Left renal cortex interstitium (tissue), 4 donors: Measurements from ENCODE around the gene EXD3. TPM values are rescaled to one million over a fixed set of nuclear protein-coding genes. Genes with fewer than 3 reads are reported as not detected.
"Not testable (repeated sequence)": the region's sequence is repeated elsewhere in the genome, so short reads cannot be mapped to it uniquely, and the experiment has no call there.

Experiments
- DNase-seq, 4 donors: peaks; one replicate each; pipeline ENCODE4 v3.0.0-alpha.2; 2013; ENCODE audit warnings: low read depth in 4 of 4, low spot score in 2 of 4, missing footprints in 1 of 4
- polyA plus RNA-seq, 4 donors: library from polyadenylated mRNA; unstranded; fragments of 120-200 nt; gene quantifications; one replicate each; pipeline ENCODE4 v1.2.1, GENCODE V29; 2013; ENCODE audit not compliant: insufficient read length in 4 of 4

The EXD3 gene
- polyA plus RNA-seq, 4 donors, result 8.1 to 26.1 (median 19.7) TPM

DNA sequence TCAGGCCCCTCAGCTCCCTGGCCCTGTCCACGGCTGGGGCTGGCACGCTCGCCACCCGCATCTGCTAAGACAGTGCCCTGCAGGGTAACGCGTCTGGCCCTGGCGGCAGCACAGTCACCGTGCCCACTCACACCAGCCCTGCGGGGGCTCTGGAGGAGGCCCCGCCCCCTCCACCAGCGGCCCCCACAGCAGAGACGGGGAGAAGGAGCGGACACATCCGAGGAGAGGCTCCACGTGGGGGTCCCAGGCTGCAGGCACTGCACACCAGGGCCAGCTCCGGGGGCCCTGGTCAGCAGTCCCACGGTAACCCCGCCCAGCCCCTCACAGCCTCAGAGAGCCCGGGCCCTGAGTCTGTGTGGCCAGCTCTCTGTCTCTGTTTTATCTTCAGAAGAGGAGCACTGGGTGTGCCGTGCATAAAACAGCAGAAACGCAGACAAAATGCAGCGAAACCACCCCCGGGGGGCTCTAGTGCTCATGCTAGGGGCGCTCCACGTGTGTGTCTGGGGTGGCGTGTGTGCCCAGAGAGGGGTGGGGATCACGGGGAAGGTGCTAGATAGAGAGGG is 73.4 kb downstream of the EXD3 start:
- DNase-seq, result no peak

DNA sequence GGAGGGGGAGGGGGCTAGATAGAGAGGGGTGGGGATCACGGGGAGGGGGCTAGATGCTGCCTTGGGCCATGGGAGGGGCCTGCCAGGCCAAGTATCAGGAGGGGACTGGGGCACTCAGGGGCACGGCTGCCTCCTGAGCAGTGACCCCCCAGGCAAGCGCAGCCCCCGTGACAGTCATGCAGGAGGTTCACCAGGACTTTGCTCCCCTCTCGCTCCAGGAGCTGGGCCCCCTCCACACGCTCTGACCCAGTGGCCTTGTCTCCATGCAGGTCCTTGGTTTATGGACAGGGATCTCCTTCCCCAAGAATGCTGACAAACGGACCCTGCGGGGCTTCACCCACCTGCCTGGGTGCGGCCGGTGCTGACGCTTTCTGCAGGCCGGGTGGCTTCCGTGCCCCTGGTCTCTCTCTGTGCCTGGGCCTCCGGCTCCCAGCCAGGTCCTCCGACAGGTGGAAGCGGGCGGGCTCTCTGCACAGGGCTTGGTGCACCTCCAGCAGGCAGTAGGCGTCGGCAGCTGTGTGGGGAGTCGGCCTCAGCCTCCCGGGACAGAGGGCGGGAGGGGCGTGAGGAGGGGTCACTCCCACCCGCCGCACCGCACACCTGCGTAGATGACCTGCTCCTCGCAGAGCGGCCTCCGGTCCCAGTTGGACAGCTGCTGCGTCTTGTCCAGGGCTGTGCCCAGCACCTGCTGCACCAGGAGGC is 74.0 kb downstream of the EXD3 start:
- no peak for DNase-seq

- no peak for DNase-seq
These were observed 75.0 kb downstream of the EXD3 start for GRCh38 chr9:137347928-137348327.

DNA sequence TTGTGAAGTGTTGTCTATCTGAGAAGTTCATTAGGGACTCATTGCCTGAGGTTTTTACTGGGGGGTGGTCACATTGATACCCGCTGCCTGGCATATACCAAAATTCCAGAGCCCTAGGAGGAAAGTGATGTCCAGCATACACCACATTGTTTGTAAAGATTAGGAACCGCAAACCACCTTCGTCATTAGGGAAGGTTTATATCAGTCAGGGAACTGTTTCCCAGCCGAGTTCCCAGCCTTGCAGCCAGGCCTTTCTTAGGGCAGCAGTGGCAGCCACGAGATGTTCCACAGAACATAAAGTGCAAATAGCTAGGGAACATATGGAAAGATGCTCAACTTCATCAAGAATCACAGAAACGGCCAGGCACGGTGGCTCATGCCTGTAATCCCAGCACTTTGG is 80.5 kb downstream of the EXD3 start:
- no peak for DNase-seq

GRCh38 chr9:137341227-137341626 is 81.7 kb downstream of the EXD3 start:
- DNase-seq, result no peak

DNA sequence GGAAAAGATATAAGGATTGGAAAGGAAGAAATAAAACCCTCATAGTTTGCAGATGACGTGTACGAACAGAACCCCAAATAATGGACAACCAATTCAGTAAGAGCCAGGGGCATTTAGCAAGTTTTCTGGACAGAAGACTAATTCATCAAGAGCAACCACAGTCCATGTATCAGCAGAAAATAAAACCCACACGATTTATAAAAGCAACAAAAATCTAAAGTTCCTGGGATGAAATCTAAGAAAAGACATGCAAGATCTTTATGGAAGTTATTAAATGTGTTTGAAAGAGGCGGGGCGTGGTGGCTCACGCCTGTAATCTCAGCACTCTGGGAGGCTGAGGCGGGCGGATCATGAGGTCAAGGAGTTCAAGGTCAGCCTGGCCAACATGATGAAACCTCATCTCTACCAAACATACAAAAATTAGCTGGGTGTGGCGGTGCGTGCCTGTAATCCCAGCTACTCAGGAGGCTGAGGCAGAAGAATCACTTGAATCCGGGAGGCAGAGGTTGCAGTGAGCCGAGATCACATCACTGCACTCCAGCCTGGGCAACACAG is 83.0 kb downstream of the EXD3 start:
- not testable (repeated sequence) for DNase-seq

DNA sequence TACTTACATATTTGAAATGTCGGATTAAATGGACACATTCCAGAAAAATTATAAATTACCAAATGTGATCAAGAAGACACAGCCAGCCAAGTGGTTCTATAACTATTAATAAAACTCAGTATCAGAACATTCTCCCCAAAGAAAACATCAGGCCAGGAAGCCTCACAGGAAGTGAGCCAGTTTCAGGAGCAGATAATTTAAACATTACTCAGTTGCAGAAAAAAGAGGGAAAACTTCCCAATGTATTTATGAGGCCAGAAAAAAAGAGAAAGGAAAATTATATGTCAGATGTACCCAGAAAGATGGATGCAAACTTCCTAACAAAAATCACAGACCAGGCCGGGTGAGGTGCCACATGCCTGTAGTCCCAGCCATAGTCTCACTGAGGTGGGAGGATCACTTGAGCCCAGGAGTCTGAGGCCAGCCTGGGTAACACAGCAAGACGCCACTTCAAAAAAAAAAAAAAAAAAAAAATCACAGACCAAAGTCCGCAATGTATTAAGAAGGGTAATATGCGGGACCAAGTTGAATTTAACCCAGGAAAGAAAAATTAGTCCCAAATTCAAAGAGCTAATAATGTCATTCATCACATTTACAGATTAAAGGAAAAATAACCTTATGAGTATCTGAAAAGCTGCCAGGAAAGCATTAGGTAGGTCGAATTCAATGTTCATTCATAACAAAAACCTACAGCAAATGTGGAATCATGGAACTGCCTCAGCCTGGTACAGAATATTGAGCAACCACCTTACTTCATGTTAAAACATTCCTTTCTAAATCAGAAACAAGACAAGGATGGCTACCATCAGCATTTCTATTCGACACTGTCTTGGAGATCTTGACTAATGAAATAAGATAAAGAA is 83.7 kb downstream of the EXD3 start:
- no peak for DNase-seq

GRCh38 chr9:137336735-137337134 is 86.2 kb downstream of the EXD3 start:
- no peak for DNase-seq

GRCh38 chr9:137333016-137333671 is 89.8 kb downstream of the EXD3 start:
- DNase-seq, result no peak

- DNase-seq, result no peak
These were observed 91.0 kb downstream of the EXD3 start for GRCh38 chr9:137331929-137332328.

DNA sequence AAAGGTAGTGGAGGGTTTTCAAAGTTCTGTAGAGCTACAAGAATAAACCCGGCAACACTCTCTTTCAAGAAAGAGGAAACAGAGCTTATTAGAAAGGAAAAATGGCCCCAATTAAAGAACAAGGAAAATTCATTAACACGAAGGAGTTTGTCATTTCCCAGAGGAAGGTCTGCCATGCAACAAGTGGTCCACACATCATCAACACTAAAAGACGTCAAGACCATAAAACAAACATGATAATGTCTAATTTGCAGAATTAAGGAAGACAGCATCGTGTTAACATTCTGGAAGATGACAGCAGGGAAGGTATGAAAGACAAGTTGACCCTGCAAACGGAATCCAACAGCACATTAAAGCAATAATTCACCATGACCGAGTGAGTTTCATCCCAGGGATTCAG is 92.3 kb downstream of the EXD3 start:
- DNase-seq, result no peak

DNA sequence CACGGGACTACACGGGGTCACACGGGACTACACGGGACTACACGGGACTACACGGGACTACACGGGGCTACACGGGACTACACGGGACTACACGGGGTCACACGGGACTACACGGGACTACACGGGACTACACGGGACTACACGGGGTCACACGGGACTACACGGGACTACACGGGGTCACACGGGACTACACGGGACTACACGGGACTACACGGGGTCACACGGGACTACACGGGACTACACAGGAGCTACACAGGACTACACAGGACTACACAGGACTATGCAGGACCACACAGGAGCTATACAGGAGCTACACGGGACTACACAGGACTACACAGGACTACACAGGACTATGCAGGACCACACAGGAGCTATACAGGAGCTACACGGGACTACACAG is 93.4 kb downstream of the EXD3 start:
- DNase-seq, result not testable (repeated sequence)

GRCh38 chr9:137327641-137328550 is 95.1 kb downstream of the EXD3 start:
- DNase-seq, result not testable (repeated sequence)

DNA sequence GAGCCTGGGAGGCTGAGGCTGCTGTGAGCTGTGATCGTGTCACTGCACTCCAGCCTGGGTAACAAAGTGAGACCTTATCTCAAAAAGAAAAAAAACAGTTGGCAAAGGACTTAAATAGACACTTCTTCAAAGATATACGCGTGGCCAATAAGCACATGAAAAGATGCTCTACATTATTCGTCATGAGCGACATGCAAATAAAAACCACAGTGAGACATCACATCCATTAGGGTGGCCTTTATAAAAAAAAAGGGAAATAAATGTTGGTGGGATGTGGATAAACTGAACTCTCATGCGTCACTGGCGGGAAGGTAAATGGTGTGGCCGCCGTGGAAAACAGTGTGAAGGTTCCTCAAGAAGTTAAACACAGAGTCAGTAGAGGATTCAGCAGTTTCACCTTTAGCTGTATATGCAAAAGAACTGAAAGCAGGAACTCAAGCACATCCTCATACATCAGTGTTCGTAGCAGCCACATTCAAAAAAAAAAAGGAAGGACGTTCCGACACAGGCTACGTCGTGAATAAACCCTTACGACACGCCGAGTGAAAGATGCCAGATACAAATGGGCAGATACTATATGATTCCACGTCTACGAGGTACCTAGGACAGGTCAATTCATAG is 96.4 kb downstream of the EXD3 start:
- DNase-seq, result no peak

- no peak for DNase-seq
These were observed 97.2 kb downstream of the EXD3 start for GRCh38 chr9:137325799-137326198.

- DNase-seq, result no peak
These were observed 97.8 kb downstream of the EXD3 start for GRCh38 chr9:137325124-137325523.

- no peak for DNase-seq
These were observed 99.2 kb downstream of the EXD3 start for GRCh38 chr9:137323531-137324331.

DNA sequence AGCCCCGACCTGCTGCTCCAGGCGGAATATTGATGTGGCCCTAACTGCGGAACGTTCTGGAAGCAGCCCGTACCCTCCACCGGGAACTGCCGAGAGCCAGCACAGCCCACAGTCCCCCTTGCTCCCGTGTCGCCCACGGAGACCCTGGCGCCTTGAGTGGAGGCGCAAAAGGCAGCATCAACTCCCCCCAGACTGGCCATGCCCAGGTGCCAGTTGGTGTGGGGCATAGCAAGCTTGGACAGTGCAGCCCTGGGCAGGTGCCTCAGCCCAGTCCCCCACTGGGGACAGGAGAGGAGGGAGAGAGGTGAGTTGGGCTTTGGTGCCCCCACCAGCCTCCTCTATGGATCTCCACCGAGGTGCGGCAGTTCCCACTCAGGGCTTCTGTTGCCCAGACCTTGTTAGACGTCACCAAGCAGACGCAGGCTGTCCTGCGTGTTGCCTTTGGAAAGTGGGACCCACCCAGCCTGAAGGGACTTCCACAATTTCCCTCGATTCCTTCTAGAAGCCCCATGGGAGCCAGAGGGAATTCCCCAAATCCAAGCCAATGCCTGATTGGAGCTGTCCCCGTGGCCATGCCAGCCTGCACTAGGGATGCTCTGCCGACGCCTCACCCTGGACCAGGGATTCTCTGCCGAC is 101.1 kb downstream of the EXD3 start:
- DNase-seq, result no peak
